SK-N-SH (cell line): ENCODE data around the gene MYF6. TPM values are rescaled to one million over a fixed set of nuclear protein-coding genes. Genes with fewer than 3 reads are reported as not detected.

ENCODE experiments used
- CTCF ChIA-PET: fragments of 300-600, 350-600 bp; formaldehyde crosslinking; extraction: SDS; loops from one replicate; lab custom pipeline; 2021; lab: Yijun Ruan, JAX
- POLR2A ChIA-PET: fragments of 350-600 bp; sonication (Branson Sonifier 250); formaldehyde crosslinking; extraction: SDS; loops from one replicate; lab custom pipeline; 2020; ENCODE audit warnings: antibody characterized with exemption, inconsistent platforms; lab: Yijun Ruan, JAX
- DNase-seq: peaks from one replicate; pipeline ENCODE4 v3.0.0; 2012
- H2AFZ ChIP-seq: fragments of 200-600 bp; sonication (generic); 2 replicates; pipeline ENCODE4 v1.8.1; 2016; ENCODE audit warnings: antibody characterized with exemption, mild to moderate bottlenecking, low read depth
- H3F3A ChIP-seq: fragments of 200-600 bp; sonication (generic); replicated peaks from 2 replicates; pipeline ENCODE3; 2016; ENCODE audit warnings: antibody characterized with exemption, mild to moderate bottlenecking; ENCODE audit not compliant: insufficient read depth
- H3K27ac ChIP-seq, 2 experiments: fragments of 200-500 bp in 1 of 2; fragments of 200-600 bp in 1 of 2; sonication (Bioruptor generic) in 1 of 2; sonication (generic), shearing (Covaris generic) in 1 of 2; 2 replicates each; pipeline versions ENCODE4 v1.5.1 to v1.6.1; 2014 to 2016; ENCODE audit warnings: low read depth in 2 of 2, inconsistent platforms in 1 of 2, low read length in 1 of 2, mild to moderate bottlenecking in 1 of 2, mixed read lengths in 1 of 2
- H3K27me3 ChIP-seq: fragments of 200-600 bp; sonication (generic), shearing (Covaris generic); 2 replicates; pipeline ENCODE4 v1.6.1; 2016; ENCODE audit warnings: mixed run types; ENCODE audit not compliant: insufficient read depth
- H3K36me3 ChIP-seq, 2 experiments: fragments of 200-500 bp in 1 of 2; fragments of 200-600 bp in 1 of 2; sonication (Bioruptor generic) in 1 of 2; sonication (generic) in 1 of 2; replicated peaks in 1 of 2; 2 replicates each; pipeline versions ENCODE3 to v1.5.1; 2014 to 2016; ENCODE audit warnings: low read length in 1 of 2, mild to moderate bottlenecking in 1 of 2; ENCODE audit not compliant: insufficient read depth in 2 of 2, control insufficient read depth in 1 of 2
- H3K4me1 ChIP-seq, 2 experiments: fragments of 200-500 bp in 1 of 2; fragments of 200-600 bp in 1 of 2; sonication (Bioruptor generic) in 1 of 2; sonication (generic), shearing (Covaris generic) in 1 of 2; 2 replicates each; pipeline versions ENCODE4 v1.5.1 to v1.6.1; 2014 to 2016; ENCODE audit warnings: low read depth in 1 of 2, low read length in 1 of 2, mixed run types in 1 of 2; ENCODE audit not compliant: insufficient read depth in 2 of 2, control insufficient read depth in 1 of 2
- H3K4me2 ChIP-seq: fragments of 200-600 bp; sonication (generic), shearing (Covaris generic); 2 replicates; pipeline ENCODE4 v1.6.1; 2017; ENCODE audit warnings: mixed run types
- H3K4me3 ChIP-seq, 2 experiments: fragments of 200-500 bp in 1 of 2; fragments of 200-600 bp in 1 of 2; sonication (Bioruptor generic) in 1 of 2; sonication (generic), shearing (Covaris generic) in 1 of 2; 2 replicates each; pipeline versions ENCODE4 v1.5.1 to v1.8.1; 2014 to 2016; ENCODE audit warnings: low read depth in 2 of 2, inconsistent platforms in 1 of 2, low read length in 1 of 2, mild to moderate bottlenecking in 1 of 2, mixed read lengths in 1 of 2, moderate library complexity in 1 of 2
- H3K79me2 ChIP-seq: fragments of 200-600 bp; sonication (generic); 2 replicates; pipeline ENCODE4 v1.8.1; 2017; ENCODE audit warnings: mild to moderate bottlenecking; ENCODE audit not compliant: insufficient read depth
- H3K9ac ChIP-seq: fragments of 200-600 bp; sonication (generic); 2 replicates; pipeline ENCODE4 v1.6.1; 2017; ENCODE audit warnings: mixed run types
- H3K9me2 ChIP-seq: fragments of 200-600 bp; sonication (generic); 2 replicates; pipeline ENCODE4 v1.6.1; 2017; ENCODE audit warnings: mixed run types
- H3K9me3 ChIP-seq: fragments of 200-600 bp; sonication (generic); 2 replicates; pipeline ENCODE4 v1.6.1; 2017; ENCODE audit warnings: mixed run types, mild to moderate bottlenecking, moderate library complexity
- H4K20me1 ChIP-seq: fragments of 200-600 bp; sonication (generic); 2 replicates; pipeline ENCODE4 v1.6.1; 2017; ENCODE audit warnings: mild to moderate bottlenecking, mixed run types; ENCODE audit not compliant: insufficient read depth
- CTCF ChIP-seq: fragments of 200-600 bp; sonication (generic); IDR thresholded peaks from 2 replicates; pipeline ENCODE4 v1.6.1; 2017; ENCODE audit warnings: antibody characterized with exemption, mild to moderate bottlenecking, moderate library complexity
- ELF1 ChIP-seq: IDR thresholded peaks from 2 replicates; pipeline ENCODE4 v1.4.0; 2012
- GABPA ChIP-seq: IDR thresholded peaks from 2 replicates; pipeline ENCODE4 v1.4.0; 2012; ENCODE audit warnings: low read depth, mild to moderate bottlenecking
- NFIC ChIP-seq: IDR thresholded peaks from 2 replicates; pipeline ENCODE4 v1.4.0; 2012; ENCODE audit warnings: borderline replicate concordance
- POLR2AphosphoS5 ChIP-seq: IDR thresholded peaks from 2 replicates; pipeline ENCODE4 v1.6.1; 2012; ENCODE audit warnings: low read depth, low read length
- RAD21 ChIP-seq: IDR thresholded peaks from 2 replicates; pipeline ENCODE4 v1.6.1; 2012; ENCODE audit warnings: mild to moderate bottlenecking, low read length
- REST ChIP-seq: IDR thresholded peaks from 2 replicates; pipeline ENCODE4 v1.6.1; 2012; ENCODE audit warnings: mild to moderate bottlenecking, low read depth, low read length, moderate library complexity
- SIN3A ChIP-seq: IDR thresholded peaks from 2 replicates; pipeline ENCODE4 v1.6.1; 2012; ENCODE audit warnings: low read depth, mild to moderate bottlenecking, low read length, moderate library complexity, borderline replicate concordance
- TCF12 ChIP-seq: IDR thresholded peaks from 2 replicates; pipeline ENCODE4 v1.4.0; 2012
- TEAD4 ChIP-seq: IDR thresholded peaks from 2 replicates; pipeline ENCODE4 v1.4.0; 2012; ENCODE audit warnings: mild to moderate bottlenecking, borderline replicate concordance; ENCODE audit not compliant: insufficient read depth
- USF1 ChIP-seq: IDR thresholded peaks from 2 replicates; pipeline ENCODE4 v1.4.0; 2012; ENCODE audit warnings: low read depth, borderline replicate concordance
- USF2 ChIP-seq: fragments of 150-350 bp; IDR thresholded peaks from 2 replicates; pipeline ENCODE4 v1.6.1; 2017; ENCODE audit warnings: antibody characterized with exemption, low read length, low read depth, borderline replicate concordance
- YY1 ChIP-seq: IDR thresholded peaks from 2 replicates; pipeline ENCODE4 v1.4.0; 2012; ENCODE audit warnings: low read depth, mild to moderate bottlenecking
- WGBS: methylation state at CpG from one replicate; pipeline ENCODE4 v1.1.6; 2017; ENCODE audit warnings: low lambda C conversion rate; 5-methylcytosine and 5-hydroxymethylcytosine counted together
- polyA plus RNA-seq, 3 experiments: library from polyadenylated mRNA; depleted of rRNA; stranded (reverse); fragments of >200 nt; gene quantifications; 2 replicates each; pipeline ENCODE4 v1.2.3, GENCODE V29; 2012

Gene MYF6
- polyA plus RNA-seq, 1 of the 3 experiments (the other 2 are of a cell fraction) = not detected

GRCh38 chr12:80745851-80746505 lies 38.5 kb downstream of the MYF6 start:
- no peaks in the 10 kb centered on the region for H3K36me3 ChIP-seq
- H3K4me3 ChIP-seq = no peak overlapping the region
- H3K9me3 ChIP-seq = no peaks in the 10 kb centered on the region
- no peaks in the 10 kb centered on the region for H3F3A ChIP-seq
- H3K27ac ChIP-seq = no peak overlapping the region
- no peak for DNase-seq
- no peaks in the 10 kb centered on the region for H3K4me1 ChIP-seq
- ChIA-PET POLR2A (no interaction called here), CTCF (interaction anchor here (0.8 to 1.9 kb wide), 2 partner anchors 12 to 17 kb away, joined by 4 to 5 read pairs; no protein-coding TSS in a partner anchor)
- no peaks in the 10 kb centered on the region for H4K20me1 ChIP-seq
- no peaks in the 10 kb centered on the region for H3K9me2 ChIP-seq
- 5% methylated on average over 6 of the region's 6 CpGs for WGBS
- peaks cover 12% of the 10 kb centered on the region for H3K27me3 ChIP-seq
- H3K9ac ChIP-seq = no peak overlapping the region
- TF ChIP-seq USF1 (no peak), NFIC (no peak), CTCF (no peak), RAD21 (no peak), POLR2AphosphoS5 (no peak), TEAD4 (no peak), ELF1 (no peak), YY1 (no peak), GABPA (no peak), TCF12 (no peak), REST (no peak), SIN3A (no peak), USF2 (no peak)
- H3K79me2 ChIP-seq = no peaks in the 10 kb centered on the region
- H2AFZ ChIP-seq = no peak overlapping the region
- no peak overlapping the region for H3K4me2 ChIP-seq
